COLO668 (cell line): Measurements from ENCODE around the gene PTPRN2.
A peak's percentile ranks its signal among the peaks of the same experiment; 100 is the strongest.

ENCODE experiments used
- DNase-seq: peaks from one replicate; lab custom pipeline; 2025; ENCODE audit not compliant: unreplicated experiment; lab: John Stamatoyannopoulos, UW

PTPRN2 gene

DNA sequence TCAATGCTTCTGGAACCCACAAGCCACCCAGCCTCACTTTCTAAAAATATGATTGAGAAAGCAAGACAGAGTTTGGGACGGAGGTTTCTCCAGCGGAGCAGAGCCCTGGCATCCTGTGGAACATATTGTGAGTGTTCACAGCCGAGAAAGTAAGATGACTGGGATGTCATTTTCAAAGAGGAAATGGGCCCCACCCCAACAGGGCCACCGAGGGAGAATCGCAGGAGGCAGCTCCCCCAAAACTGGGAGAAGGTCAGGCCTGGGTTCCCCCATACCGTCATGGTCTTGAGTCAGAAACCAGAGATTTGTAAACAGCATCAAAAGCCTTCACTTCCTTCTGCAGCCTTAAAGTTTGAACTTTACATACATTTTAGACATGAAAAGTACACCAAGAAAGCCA, 560.0 kb downstream of the PTPRN2 start:
- no peak for DNase-seq

- DNase-seq: no peak
Measured at GRCh38 chr7:158026636-158027265, 560.9 kb downstream of the PTPRN2 start.

GRCh38 chr7:158025686-158026600, 561.7 kb downstream of the PTPRN2 start:
- no peak for DNase-seq

DNA sequence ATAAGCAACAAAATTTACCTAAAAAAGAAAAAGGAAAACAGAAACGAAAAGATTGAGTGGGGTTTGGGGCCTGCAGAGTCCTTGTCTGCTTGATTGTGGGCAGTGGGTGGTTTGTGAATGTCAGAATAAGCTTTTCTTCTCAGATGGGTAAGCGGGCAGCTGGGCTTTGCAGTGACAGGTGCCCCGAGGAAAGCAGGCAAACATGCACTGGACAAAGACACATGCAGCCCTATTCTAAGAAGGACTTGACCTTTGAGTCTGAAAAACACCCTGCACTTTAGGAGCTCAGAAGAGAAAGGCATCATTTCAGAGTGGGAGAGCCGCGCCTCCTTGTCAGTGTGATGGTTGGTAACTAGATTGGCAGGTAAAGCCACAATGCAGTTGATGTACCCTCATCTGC, 562.7 kb downstream of the PTPRN2 start:
- peak; percentile 21 for DNase-seq

DNA sequence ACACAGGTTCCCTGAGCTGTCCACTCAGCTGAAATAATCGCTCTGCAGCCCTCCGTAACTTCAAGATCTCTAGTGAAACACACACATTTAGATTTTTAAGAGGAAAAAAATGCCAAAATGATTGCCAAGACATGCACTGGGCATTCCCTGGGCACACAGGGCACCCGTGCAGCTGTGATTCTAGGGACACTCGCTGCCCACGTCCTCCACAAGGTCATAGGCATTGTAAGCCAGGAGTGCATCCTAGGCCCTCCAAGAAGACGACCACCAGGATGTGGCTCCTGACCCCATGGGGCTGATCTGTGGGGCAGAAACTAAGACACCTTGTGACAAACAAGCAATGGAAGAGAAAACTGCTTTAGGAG, 563.3 kb downstream of the PTPRN2 start:
- no peak for DNase-seq

GRCh38 chr7:158023681-158024350, 563.8 kb downstream of the PTPRN2 start:
- DNase-seq: no peak

GRCh38 chr7:158023157-158023556, 564.5 kb downstream of the PTPRN2 start:
- DNase-seq: no peak

- no peak for DNase-seq
Measured at GRCh38 chr7:158022601-158023000, 565.0 kb downstream of the PTPRN2 start.

- DNase-seq: no peak
Measured at GRCh38 chr7:158021836-158022235, 565.8 kb downstream of the PTPRN2 start.

DNA sequence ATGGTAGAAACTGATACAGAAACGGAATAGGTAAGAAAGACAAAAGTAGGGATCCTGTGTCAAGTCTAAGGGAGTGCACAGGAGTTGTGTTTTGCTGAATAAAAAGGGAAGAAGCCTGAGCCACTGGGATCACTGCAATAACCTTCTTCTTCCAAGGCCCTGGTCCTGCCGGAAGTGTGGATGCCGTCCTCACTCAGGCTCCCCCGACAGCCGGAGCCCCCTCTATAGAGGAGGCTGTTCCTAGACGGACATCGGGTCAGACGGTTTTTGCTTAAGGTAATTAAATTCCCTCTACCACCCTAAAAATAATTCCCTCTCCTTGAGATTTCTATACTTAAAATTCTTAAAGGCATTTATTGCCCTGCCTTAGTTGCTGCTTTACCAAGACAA, 566.9 kb downstream of the PTPRN2 start:
- no peak for DNase-seq

GRCh38 chr7:158019726-158020705, 567.6 kb downstream of the PTPRN2 start:
- no peak for DNase-seq

DNA sequence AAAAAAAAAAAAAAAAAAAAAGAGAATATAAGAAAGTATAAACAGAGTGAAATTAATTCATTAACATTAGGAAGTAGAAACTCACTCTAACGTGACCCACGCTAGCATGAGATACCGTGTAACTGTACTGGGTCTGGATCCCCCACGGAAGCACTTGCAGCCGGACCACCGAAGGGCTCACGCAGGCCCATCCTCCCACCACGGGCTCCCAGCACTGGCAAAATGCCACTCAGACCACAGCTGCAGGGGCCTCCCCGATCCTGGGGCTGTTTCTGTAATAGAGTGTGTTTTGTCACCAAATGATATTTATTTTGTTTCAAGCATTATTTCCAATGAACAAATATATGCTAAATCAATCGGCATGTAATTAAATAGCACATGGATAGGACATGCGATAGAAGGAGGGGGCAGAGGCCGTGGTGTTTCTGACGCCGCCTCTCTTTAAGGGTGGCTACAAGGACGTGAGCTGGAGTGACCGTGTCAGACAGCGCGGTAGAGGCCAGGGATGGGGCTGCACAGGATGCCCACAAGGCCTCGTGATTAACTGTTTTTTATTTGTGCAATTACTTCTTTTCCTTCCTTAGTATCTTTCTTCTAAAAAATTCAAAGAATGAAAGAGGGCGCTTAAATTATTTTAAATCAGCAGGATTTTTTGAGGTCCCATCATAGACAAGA, 568.5 kb downstream of the PTPRN2 start:
- DNase-seq: no peak

DNA sequence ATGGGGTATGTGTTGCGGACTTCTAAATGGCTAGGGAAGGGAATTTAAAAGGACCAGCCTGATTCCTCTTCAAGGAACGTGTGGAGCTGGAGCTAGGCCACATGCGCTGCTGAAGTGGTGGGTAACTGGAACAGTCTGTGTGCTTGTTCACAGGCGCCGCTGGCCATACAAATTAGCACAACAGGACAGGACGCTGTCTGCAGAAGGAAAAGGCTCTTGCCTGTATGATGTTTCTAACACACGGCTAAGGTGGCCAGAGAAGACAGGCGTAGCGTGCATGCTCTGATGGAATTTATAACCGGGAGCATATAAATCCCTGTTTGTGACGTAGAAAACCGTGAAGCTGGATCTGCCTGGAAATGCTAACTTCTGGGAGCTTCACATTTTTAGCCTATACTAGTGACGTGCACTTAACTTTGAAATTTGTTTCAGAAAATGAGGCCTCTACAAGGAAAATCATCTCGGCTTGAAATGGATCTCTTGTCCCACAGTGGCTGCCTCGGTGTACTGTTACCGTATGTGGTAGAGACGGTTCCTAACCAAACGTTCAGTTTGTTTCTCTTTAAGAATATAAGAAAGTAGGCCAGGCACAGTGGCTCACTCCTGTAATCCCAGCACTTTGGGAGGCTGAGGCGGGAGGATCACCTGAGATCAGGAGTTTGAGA, 569.4 kb downstream of the PTPRN2 start:
- no peak for DNase-seq

DNA sequence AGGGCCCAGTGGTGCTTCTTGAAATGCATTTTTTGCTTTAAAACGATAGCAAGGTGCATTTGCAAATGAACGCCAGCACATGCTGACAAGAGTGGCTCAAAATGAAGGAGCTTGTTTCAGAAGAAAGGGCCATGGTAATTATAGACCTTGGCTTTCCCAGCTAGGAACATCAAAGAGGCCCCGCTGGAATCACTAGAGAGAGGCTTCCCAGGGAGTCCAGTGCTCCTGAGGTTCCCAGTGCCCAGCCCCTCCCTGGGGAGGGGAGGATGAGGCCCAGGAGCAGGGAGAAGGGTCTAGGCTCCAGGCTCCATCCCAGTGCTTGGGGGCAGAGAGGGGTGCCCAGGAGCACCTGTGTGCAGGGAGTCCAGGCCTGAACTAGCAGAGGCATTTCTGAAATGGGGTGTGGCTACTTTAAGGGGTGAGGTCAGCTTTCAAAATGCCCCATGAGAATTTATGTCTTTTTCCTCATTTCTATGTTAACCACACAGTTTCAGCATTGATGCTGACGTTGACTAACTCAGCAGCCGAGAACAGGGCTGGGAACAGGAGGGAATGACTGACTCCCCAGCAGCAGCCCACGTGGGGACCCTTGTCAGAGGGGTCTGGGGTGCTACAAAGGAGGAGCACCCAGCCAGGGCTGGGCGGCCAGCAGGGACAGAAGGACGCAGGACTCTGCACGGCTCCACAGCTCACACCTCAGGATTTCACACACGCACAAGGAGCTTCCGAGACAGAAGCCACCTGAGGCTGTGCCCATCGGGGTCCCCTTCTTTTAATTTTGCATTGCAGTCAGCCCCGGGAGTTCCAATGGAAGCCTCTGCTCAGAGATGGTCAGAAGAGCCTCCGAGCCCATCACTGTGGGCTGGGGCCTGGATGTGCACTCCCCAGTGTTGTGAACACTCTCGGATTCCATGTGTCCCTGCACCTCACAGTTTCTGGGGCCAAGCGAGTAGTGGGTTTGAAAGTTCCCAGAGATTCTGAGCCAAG, 570.2 kb downstream of the PTPRN2 start:
- no peak for DNase-seq

GRCh38 chr7:158016180-158017097, 571.2 kb downstream of the PTPRN2 start:
- no peak for DNase-seq

DNA sequence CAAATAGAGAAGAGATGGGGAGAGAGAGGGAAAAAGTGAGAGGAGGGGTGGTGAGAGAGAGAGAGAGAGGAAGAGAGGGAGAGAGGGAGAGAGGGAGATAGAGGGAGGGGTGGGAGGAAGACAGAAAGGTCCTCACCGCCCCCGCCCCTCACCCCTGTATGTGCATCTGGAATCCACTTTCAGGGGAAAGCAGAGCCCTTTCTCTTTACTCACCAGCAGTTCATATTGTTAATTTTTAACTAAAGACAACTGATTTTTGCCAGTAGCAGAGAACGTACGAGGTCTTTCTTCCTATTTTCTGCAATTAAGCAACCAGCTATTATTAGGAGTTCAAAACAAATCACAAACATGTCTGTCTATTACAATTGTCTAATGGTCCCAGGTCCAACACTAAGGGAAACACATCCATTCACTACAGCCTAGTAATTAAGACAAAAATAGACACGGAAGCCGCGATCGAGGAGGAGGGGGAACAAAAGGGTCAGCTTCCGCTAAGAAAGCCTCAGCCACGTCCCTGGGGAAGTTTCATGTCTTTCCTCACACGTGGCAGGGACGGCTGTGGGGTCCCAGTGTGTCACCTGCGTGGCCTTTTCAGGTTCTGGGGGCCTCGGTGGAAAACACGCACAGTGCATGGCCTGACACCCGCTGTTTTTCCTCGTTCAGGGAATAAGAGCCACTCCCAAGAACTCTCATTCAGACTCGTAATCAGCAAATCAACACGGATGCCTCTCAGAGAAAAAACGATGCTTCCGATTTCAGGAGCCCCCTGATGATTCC, 572.0 kb downstream of the PTPRN2 start:
- DNase-seq: no peak

- no peak for DNase-seq
Measured at GRCh38 chr7:158014976-158015375, 572.6 kb downstream of the PTPRN2 start.
